OCI-LY7 (cell line): Measurements from ENCODE around the gene ITPKB. TPM values are rescaled to one million over a fixed set of nuclear protein-coding genes. Genes with fewer than 3 reads are reported as not detected.

ENCODE experiments used
- BruUV-seq: library from RNA; stranded (reverse); fragments of 400-500 nt; replicated peaks from 2 replicates; lab custom pipeline; 2021; lab: Mats Ljungman, UMichigan
- CTCF ChIA-PET: fragments of 300-600 bp; sonication (Branson Sonifier 250); formaldehyde crosslinking; loops from one replicate; lab custom pipeline; 2022; ENCODE audit warnings: antibody characterized with exemption; ENCODE audit not compliant: unreplicated experiment; lab: Charles Lee
- POLR2A ChIA-PET: fragments of 300-600 bp; sonication (Branson Sonifier 250); formaldehyde crosslinking; loops from one replicate; lab custom pipeline; 2022; ENCODE audit warnings: antibody characterized with exemption; lab: Charles Lee
- DNase-seq: peaks from one replicate; pipeline ENCODE4 v3.0.0-alpha.2; 2015; ENCODE audit warnings: low spot score
- H2AFZ ChIP-seq: fragments of 200-600 bp; sonication (generic), shearing (Covaris generic); 2 replicates; pipeline ENCODE4 v1.6.1; 2014; ENCODE audit warnings: mild to moderate bottlenecking, antibody characterized with exemption, low read length, moderate library complexity
- H3K27ac ChIP-seq: fragments of 200-600 bp; sonication (generic); 2 replicates; pipeline ENCODE4 v1.5.1; 2014; ENCODE audit warnings: mixed run types, low read depth, mild to moderate bottlenecking, moderate library complexity, low read length, inconsistent platforms; ENCODE audit not compliant: poor library complexity, severe bottlenecking
- H3K36me3 ChIP-seq: fragments of 200-600 bp; sonication (generic); 2 replicates; pipeline ENCODE4 v1.6.1; 2014; ENCODE audit warnings: mild to moderate bottlenecking, antibody characterized with exemption, low read length, moderate library complexity, mixed read lengths; ENCODE audit not compliant: insufficient read depth
- H3K4me1 ChIP-seq: fragments of 200-600 bp; sonication (generic); 2 replicates; pipeline ENCODE4 v1.5.1; 2014; ENCODE audit warnings: mild to moderate bottlenecking, low read length; ENCODE audit not compliant: insufficient read depth, poor library complexity, severe bottlenecking
- H3K4me2 ChIP-seq: fragments of 200-600 bp; sonication (generic); 2 replicates; pipeline ENCODE4 v1.6.1; 2014; ENCODE audit warnings: mild to moderate bottlenecking, low read length
- H3K4me3 ChIP-seq: fragments of 200-600 bp; sonication (generic); 2 replicates; pipeline ENCODE4 v1.5.1; 2014; ENCODE audit warnings: mild to moderate bottlenecking, low read depth, low read length; ENCODE audit not compliant: poor library complexity, severe bottlenecking
- H3K79me2 ChIP-seq: fragments of 200-600 bp; sonication (generic); 2 replicates; pipeline ENCODE4 v1.6.1; 2016; ENCODE audit warnings: low read depth, mild to moderate bottlenecking, low read length, moderate library complexity, mixed read lengths; ENCODE audit not compliant: insufficient read depth
- H3K9me2 ChIP-seq: fragments of 200-600 bp; sonication (generic); 2 replicates; pipeline ENCODE4 v1.6.1; 2016; ENCODE audit warnings: mild to moderate bottlenecking, low read length, mixed read lengths; ENCODE audit not compliant: insufficient read depth
- H3K9me3 ChIP-seq: fragments of 200-600 bp; sonication (generic); 2 replicates; pipeline ENCODE4 v1.6.1; 2014; ENCODE audit warnings: mild to moderate bottlenecking, mixed run types, low read length, mixed read lengths
- H4K20me1 ChIP-seq: fragments of 200-600 bp; sonication (generic); 2 replicates; pipeline ENCODE4 v1.6.1; 2014; ENCODE audit warnings: mild to moderate bottlenecking, antibody characterized with exemption, low read length, moderate library complexity, mixed read lengths; ENCODE audit not compliant: insufficient read depth
- EZH2phosphoT487 ChIP-seq: fragments of 200-600 bp; sonication (generic); IDR thresholded peaks from 2 replicates; pipeline ENCODE4 v1.6.1; 2018; ENCODE audit warnings: low read depth, borderline replicate concordance, mild to moderate bottlenecking, mixed run types, antibody characterized with exemption, low read length, moderate library complexity, mixed read lengths
- intact Hi-C: fragments of 100-400 bp; cut with micrococcal nuclease; formaldehyde crosslinking; loops from one replicate; pipeline ENCODE4 v1.10.0; 2022; ENCODE audit not compliant: unreplicated experiment
- total RNA-seq, 2 experiments: library from RNA; depleted of rRNA in 1 of 2; stranded (reverse); fragments of >200 nt in 1 of 2; shearing (Covaris generic) in 1 of 2; gene quantifications; 2 replicates each; pipeline ENCODE4 v1.2.3, GENCODE V29; 2014 to 2022
- TF ChIP-seq, protein P1 (sequence below): fragments of 200-600 bp; sonication (generic); conservative IDR thresholded peaks from 2 replicates; pipeline ENCODE4 v1.5.1; 2014; ENCODE audit warnings: mild to moderate bottlenecking, antibody characterized with exemption, low read length, moderate library complexity, mixed read lengths

The ITPKB gene
- total RNA-seq, 2 experiments from 2014 or later = 20.5 to 33.3 TPM

DNA sequence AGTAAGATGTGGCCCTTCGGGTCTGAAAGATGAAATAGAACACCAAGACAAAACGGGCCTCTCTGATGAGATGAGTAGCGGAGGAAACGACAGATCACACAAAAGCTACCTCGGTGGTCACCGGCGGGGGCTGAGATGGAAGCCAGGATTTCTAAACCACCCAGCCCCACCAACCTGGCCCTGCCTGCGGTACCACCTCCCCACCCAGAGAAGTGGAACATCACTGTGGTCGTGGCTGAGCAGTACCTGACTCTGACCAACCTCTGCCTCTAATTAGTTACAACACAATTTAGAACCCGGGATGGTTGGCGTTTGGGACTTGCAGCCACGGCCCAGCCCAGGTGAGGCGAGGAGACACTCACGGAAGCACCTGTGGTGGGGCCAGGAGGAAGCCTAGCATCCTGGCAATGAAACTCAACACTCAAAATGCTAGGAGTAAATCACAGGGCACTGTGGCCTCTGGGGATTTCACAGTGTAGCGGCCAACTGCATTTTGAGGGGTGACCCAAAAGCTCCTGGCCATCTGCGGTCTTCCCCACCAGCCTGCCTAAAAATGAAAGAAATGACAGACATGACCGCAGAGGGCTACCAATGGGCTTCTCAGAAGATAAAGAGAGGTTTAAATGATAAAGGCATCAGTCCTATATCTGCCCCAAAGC lies 73.4 kb downstream of the ITPKB start:
- intact Hi-C loops = no loop called here
- no peak for TF ChIP-seq EZH2phosphoT487
- TF ChIP-seq, protein P1, sequence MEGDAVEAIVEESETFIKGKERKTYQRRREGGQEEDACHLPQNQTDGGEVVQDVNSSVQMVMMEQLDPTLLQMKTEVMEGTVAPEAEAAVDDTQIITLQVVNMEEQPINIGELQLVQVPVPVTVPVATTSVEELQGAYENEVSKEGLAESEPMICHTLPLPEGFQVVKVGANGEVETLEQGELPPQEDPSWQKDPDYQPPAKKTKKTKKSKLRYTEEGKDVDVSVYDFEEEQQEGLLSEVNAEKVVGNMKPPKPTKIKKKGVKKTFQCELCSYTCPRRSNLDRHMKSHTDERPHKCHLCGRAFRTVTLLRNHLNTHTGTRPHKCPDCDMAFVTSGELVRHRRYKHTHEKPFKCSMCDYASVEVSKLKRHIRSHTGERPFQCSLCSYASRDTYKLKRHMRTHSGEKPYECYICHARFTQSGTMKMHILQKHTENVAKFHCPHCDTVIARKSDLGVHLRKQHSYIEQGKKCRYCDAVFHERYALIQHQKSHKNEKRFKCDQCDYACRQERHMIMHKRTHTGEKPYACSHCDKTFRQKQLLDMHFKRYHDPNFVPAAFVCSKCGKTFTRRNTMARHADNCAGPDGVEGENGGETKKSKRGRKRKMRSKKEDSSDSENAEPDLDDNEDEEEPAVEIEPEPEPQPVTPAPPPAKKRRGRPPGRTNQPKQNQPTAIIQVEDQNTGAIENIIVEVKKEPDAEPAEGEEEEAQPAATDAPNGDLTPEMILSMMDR = no peak
- no peak overlapping the region for H2AFZ ChIP-seq
- no peak for DNase-seq
- peaks cover 88% of the 10 kb centered on the region; the same call in 1 of the 2 replicates for H3K79me2 ChIP-seq
- H3K4me2 ChIP-seq = no peak overlapping the region; the same call in 1 of the 2 replicates
- ChIA-PET POLR2A (interaction anchor here (1.7 to 8.9 kb wide), 2 partner anchors 10 to 11 kb away, joined by 7 to 125 read pairs; no protein-coding TSS in a partner anchor), CTCF (interaction anchor here (0.6 to 1.1 kb wide), 2 partner anchors 15 to 16 kb away, joined by 3 to 5 read pairs; no protein-coding TSS in a partner anchor)
- H4K20me1 ChIP-seq = no peaks in the 10 kb centered on the region
- peaks cover 74% of the 10 kb centered on the region for H3K4me1 ChIP-seq
- no peaks in the 10 kb centered on the region for H3K9me2 ChIP-seq
- H3K9me3 ChIP-seq = no peaks in the 10 kb centered on the region
- H3K27ac ChIP-seq = no peak overlapping the region
- H3K36me3 ChIP-seq = peaks cover 37% of the 10 kb centered on the region; the same call in 1 of the 2 replicates
- H3K4me3 ChIP-seq = no peak overlapping the region
- BruUV-seq = no TSS peak

DNA sequence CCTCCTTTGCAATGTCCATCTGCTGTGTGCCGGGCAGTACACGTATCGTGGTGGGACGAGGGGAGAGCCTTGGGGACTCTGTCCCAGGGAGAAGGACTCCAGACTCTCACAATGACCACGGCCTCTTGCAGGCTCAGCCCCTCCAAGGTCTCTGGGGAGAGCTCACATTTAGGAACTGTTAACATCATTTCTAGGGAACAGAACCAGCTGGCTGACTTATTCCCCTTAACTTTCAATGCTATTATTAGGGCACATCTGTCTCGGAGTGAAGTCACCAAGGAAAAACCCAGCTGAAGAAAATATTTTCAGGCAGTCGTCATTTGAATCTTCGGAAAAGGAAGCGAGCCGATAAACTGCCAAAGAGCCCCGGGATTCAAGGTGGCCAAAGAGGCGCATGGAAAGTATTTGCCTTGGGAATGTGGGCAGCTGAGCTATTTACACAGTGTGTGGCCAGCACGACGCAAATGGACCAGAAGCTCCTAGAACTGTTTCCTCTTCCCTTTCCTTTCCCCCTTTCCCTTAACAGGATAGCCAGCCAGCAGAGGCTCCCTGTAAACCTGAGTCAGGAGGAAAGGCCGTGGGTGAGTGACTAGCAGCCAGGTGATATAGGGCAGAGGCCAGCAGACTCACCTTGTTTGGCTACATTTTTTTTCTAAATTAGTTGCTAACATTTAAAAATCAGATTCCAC lies 74.5 kb downstream of the ITPKB start:
- Histone ChIP-seq H2AFZ (no peak overlapping the region), H3K4me3 (peak overlapping the region; percentile 55), H3K79me2 (peaks cover 86% of the 10 kb centered on the region; the same call in 1 of the 2 replicates), H3K4me2 (no peak overlapping the region; the same call in 1 of the 2 replicates), H3K4me1 (peaks cover 63% of the 10 kb centered on the region), H3K9me2 (no peaks in the 10 kb centered on the region), H3K9me3 (no peaks in the 10 kb centered on the region), H3K27ac (no peak overlapping the region), H3K36me3 (peaks cover 43% of the 10 kb centered on the region; the same call in 1 of the 2 replicates), H4K20me1 (no peaks in the 10 kb centered on the region)
- ChIA-PET POLR2A (interaction anchor here (0.6 to 8.9 kb wide), 10 partner anchors 11 to 165 kb away, joined by 3 to 125 read pairs (median 3); no protein-coding TSS in a partner anchor), CTCF (interaction anchor here (0.7 to 4.7 kb wide), 3 partner anchors 9 to 23 kb away, joined by 3 to 23 read pairs (median 4); no protein-coding TSS in a partner anchor)
- intact Hi-C loops = no loop called here
- TF ChIP-seq, protein P1 = no peak
- no peak for TF ChIP-seq EZH2phosphoT487
- no TSS peak for BruUV-seq
- no peak for DNase-seq
